Smooth muscle cell (in vitro differentiated cells): ENCODE measurements around the gene CSDE1. TPM values are rescaled to one million over a fixed set of nuclear protein-coding genes. Genes with fewer than 3 reads are reported as not detected.
A peak's percentile ranks its signal among the peaks of the same experiment; 100 is the strongest.

Experiments used
- DNase-seq: peaks from one replicate; lab custom pipeline; 2025; ENCODE audit not compliant: unreplicated experiment; lab: John Stamatoyannopoulos, UW
- H2AFZ ChIP-seq: fragments of 200-600 bp; sonication (generic); 2 replicates; pipeline ENCODE4 v1.6.0; 2016; ENCODE audit warnings: antibody characterized with exemption, low read depth, mild to moderate bottlenecking
- H3F3A ChIP-seq: fragments of 200-600 bp; sonication (generic); 2 replicates; pipeline ENCODE4 v1.6.0; 2017; ENCODE audit warnings: antibody characterized with exemption, low read depth
- H3K27ac ChIP-seq: fragments of 200-600 bp; sonication (generic); 2 replicates; pipeline ENCODE4 v1.5.1; 2016; ENCODE audit warnings: low read depth, mild to moderate bottlenecking
- H3K27me3 ChIP-seq: fragments of 200-600 bp; sonication (generic); 2 replicates; pipeline ENCODE4 v1.6.1; 2016; ENCODE audit warnings: low read depth, mild to moderate bottlenecking
- H3K36me3 ChIP-seq: fragments of 200-600 bp; sonication (generic); 2 replicates; pipeline ENCODE4 v1.5.1; 2016; ENCODE audit warnings: low read depth
- H3K4me1 ChIP-seq: fragments of 200-600 bp; sonication (generic); 2 replicates; pipeline ENCODE4 v1.5.1; 2016; ENCODE audit warnings: low read depth
- H3K4me2 ChIP-seq: fragments of 200-600 bp; sonication (generic); 2 replicates; pipeline ENCODE4 v1.6.0; 2016; ENCODE audit warnings: mild to moderate bottlenecking
- H3K4me3 ChIP-seq: fragments of 200-600 bp; sonication (generic); 2 replicates; pipeline ENCODE4 v1.5.1; 2016; ENCODE audit warnings: mild to moderate bottlenecking
- H3K79me2 ChIP-seq: fragments of 200-600 bp; sonication (generic); 2 replicates; pipeline ENCODE4 v1.6.0; 2016; ENCODE audit warnings: low read depth, mild to moderate bottlenecking
- H3K9ac ChIP-seq: fragments of 200-600 bp; sonication (generic); 2 replicates; pipeline ENCODE4 v1.6.0; 2016; ENCODE audit warnings: low read depth
- H3K9me3 ChIP-seq: fragments of 200-600 bp; sonication (generic); replicated peaks from 2 replicates; pipeline ENCODE4 v1.5.1; 2016; ENCODE audit warnings: low read depth
- H4K20me1 ChIP-seq: fragments of 200-600 bp; sonication (generic); 2 replicates; pipeline ENCODE4 v1.6.0; 2016; ENCODE audit warnings: low read depth
- CTCF ChIP-seq: fragments of 200-600 bp; sonication (generic); IDR thresholded peaks from 2 replicates; pipeline ENCODE4 v1.5.1; 2017; ENCODE audit warnings: borderline replicate concordance, mild to moderate bottlenecking, antibody characterized with exemption; ENCODE audit not compliant: insufficient read depth, poor library complexity, severe bottlenecking
- WGBS: methylation state at CpG from one replicate; pipeline ENCODE4 v1.1.7; 2016; ENCODE audit warnings: low lambda C conversion rate; 5-methylcytosine and 5-hydroxymethylcytosine counted together
- polyA plus RNA-seq: library from polyadenylated mRNA; unstranded; fragments of >200 nt; fragmentation: Nextera tagmentation; extraction: Ambion mirVana; gene quantifications from 2 replicates; pipeline ENCODE4 v1.2.1, GENCODE V29; 2016
- total RNA-seq: library from RNA; depleted of rRNA; stranded (reverse); fragments of >200 nt; gene quantifications from 2 replicates; pipeline ENCODE4 v1.2.3, GENCODE V29; 2014

The CSDE1 gene
- total and polyA plus RNA-seq, 2 experiments from 2014 or later = 173 to 768 TPM

GRCh38 chr1:114725230-114725629 lies 32.6 kb downstream of the CSDE1 start:
- 97% methylated on average over 1 of the region's 1 CpG for WGBS
- Histone ChIP-seq H3K4me3 (no peak overlapping the region), H2AFZ (no peak overlapping the region), H3K4me1 (no peaks in the 10 kb centered on the region), H3F3A (peaks cover 30% of the 10 kb centered on the region), H3K9me3 (no peaks in the 10 kb centered on the region), H3K79me2 (peaks cover 22% of the 10 kb centered on the region), H3K27ac (peak overlapping the region; percentile 8), H3K36me3 (peaks cover 40% of the 10 kb centered on the region), H3K27me3 (no peaks in the 10 kb centered on the region), H3K4me2 (no peak overlapping the region), H4K20me1 (peaks cover 42% of the 10 kb centered on the region), H3K9ac (no peak overlapping the region)
- no peak for TF ChIP-seq CTCF
- no peak for DNase-seq

GRCh38 chr1:114723915-114724314 lies 33.9 kb downstream of the CSDE1 start:
- Histone ChIP-seq H3K9ac (no peak overlapping the region), H3K27me3 (no peaks in the 10 kb centered on the region), H4K20me1 (peaks cover 31% of the 10 kb centered on the region), H3K36me3 (peaks cover 45% of the 10 kb centered on the region), H2AFZ (no peak overlapping the region), H3K4me3 (no peak overlapping the region), H3K9me3 (no peaks in the 10 kb centered on the region), H3F3A (peaks cover 43% of the 10 kb centered on the region), H3K27ac (no peak overlapping the region), H3K79me2 (peaks cover 17% of the 10 kb centered on the region), H3K4me2 (no peak overlapping the region), H3K4me1 (no peaks in the 10 kb centered on the region)
- no peak for DNase-seq
- TF ChIP-seq CTCF = no peak
- 97% methylated on average over 1 of the region's 1 CpG for WGBS

- Histone ChIP-seq H2AFZ (no peak overlapping the region), H3K4me3 (no peak overlapping the region), H3K79me2 (peaks cover 14% of the 10 kb centered on the region), H3K27ac (peak overlapping the region; percentile 32), H3K4me1 (no peaks in the 10 kb centered on the region), H3K9me3 (no peaks in the 10 kb centered on the region), H4K20me1 (peaks cover 26% of the 10 kb centered on the region), H3K36me3 (peaks cover 46% of the 10 kb centered on the region), H3K27me3 (no peaks in the 10 kb centered on the region), H3K4me2 (no peak overlapping the region), H3K9ac (no peak overlapping the region), H3F3A (peaks cover 44% of the 10 kb centered on the region)
- TF ChIP-seq CTCF = no peak
- DNase-seq = no peak
- 0% methylated on average over 1 of the region's 1 CpG for WGBS
These were observed 34.3 kb downstream of the CSDE1 start for GRCh38 chr1:114723457-114723856.

- H3K27me3 ChIP-seq = no peaks in the 10 kb centered on the region
- peak overlapping the region; percentile 99 for H3K27ac ChIP-seq
- no peak for TF ChIP-seq CTCF
- H3K4me3 ChIP-seq = no peak overlapping the region
- no peak overlapping the region for H3K9ac ChIP-seq
- no peaks in the 10 kb centered on the region for H4K20me1 ChIP-seq
- H3K9me3 ChIP-seq = no peaks in the 10 kb centered on the region
- peaks cover 58% of the 10 kb centered on the region for H3F3A ChIP-seq
- H3K4me2 ChIP-seq = no peak overlapping the region
- H3K79me2 ChIP-seq = peaks cover 16% of the 10 kb centered on the region
- 96% methylated on average over 4 of the region's 4 CpGs for WGBS
- peaks cover 8% of the 10 kb centered on the region for H3K4me1 ChIP-seq
- no peak for DNase-seq
- H2AFZ ChIP-seq = no peak overlapping the region
- H3K36me3 ChIP-seq = peaks cover 22% of the 10 kb centered on the region
These were observed 37.3 kb downstream of the CSDE1 start for GRCh38 chr1:114720492-114720891.
